Measurements from ENCODE around the gene BCL2A1.
A peak's percentile ranks its signal among the peaks of the same experiment; 100 is the strongest.
"Not testable (repeated sequence)": the region's sequence is repeated elsewhere in the genome, so short reads cannot be mapped to it uniquely, and the experiment has no call there.

Gene BCL2A1

GRCh38 chr15:79970624-79971434 lies at the start of gene BCL2A1:
Gene BCL2A1, minus strand, starts transcription at chr15:79971196. Its CDS starts 77 bp downstream, at chr15:79971119.
- peak; percentile 87 for DNase-seq

GRCh38 chr15:80020731-80021130 lies 49.7 kb upstream of the BCL2A1 start:
- no peak for DNase-seq

- DNase-seq: not testable (repeated sequence)
Observed at GRCh38 chr15:80020149-80020548, 49.2 kb upstream of the BCL2A1 start.

GRCh38 chr15:80019168-80019745 lies 48.3 kb upstream of the BCL2A1 start:
- no peak for DNase-seq

GRCh38 chr15:80017139-80017538 lies 46.1 kb upstream of the BCL2A1 start:
- not testable (repeated sequence) for DNase-seq

- DNase-seq: not testable (repeated sequence)
Observed at GRCh38 chr15:80016506-80016905, 45.5 kb upstream of the BCL2A1 start.

- no peak for DNase-seq
Observed at GRCh38 chr15:80015156-80015555, 44.2 kb upstream of the BCL2A1 start.

GRCh38 chr15:80014186-80014585 lies 43.2 kb upstream of the BCL2A1 start:
- DNase-seq: not testable (repeated sequence)

- no peak for DNase-seq
Observed at GRCh38 chr15:80012060-80012726, 41.2 kb upstream of the BCL2A1 start.

GRCh38 chr15:80011596-80011995 lies 40.6 kb upstream of the BCL2A1 start:
- DNase-seq: no peak

- peak; percentile 89 for DNase-seq
Observed at GRCh38 chr15:80011041-80011523, 40.1 kb upstream of the BCL2A1 start.

- no peak for DNase-seq
Observed at GRCh38 chr15:80010131-80010673, 39.2 kb upstream of the BCL2A1 start.

- no peak for DNase-seq
Observed at GRCh38 chr15:80007532-80007931, 36.5 kb upstream of the BCL2A1 start.

- no peak for DNase-seq
Observed at GRCh38 chr15:80006946-80007345, 36.0 kb upstream of the BCL2A1 start.

- no peak for DNase-seq
Observed at GRCh38 chr15:80003934-80004472, 33.0 kb upstream of the BCL2A1 start.

GRCh38 chr15:80003171-80003570 lies 32.2 kb upstream of the BCL2A1 start:
- peak; percentile 53 for DNase-seq

- DNase-seq: no peak
Observed at GRCh38 chr15:80002267-80002666, 31.3 kb upstream of the BCL2A1 start.

GRCh38 chr15:79994615-79995014 lies 23.6 kb upstream of the BCL2A1 start:
- DNase-seq: peak; percentile 58

GRCh38 chr15:79991826-79992225 lies 20.8 kb upstream of the BCL2A1 start:
- no peak for DNase-seq

GRCh38 chr15:79990997-79991334 lies 20.0 kb upstream of the BCL2A1 start:
- no peak for DNase-seq

- DNase-seq: no peak
Observed at GRCh38 chr15:79990280-79990996, 19.4 kb upstream of the BCL2A1 start.

- no peak for DNase-seq
Observed at GRCh38 chr15:79989682-79990081, 18.7 kb upstream of the BCL2A1 start.

- no peak for DNase-seq
Observed at GRCh38 chr15:79989183-79989582, 18.2 kb upstream of the BCL2A1 start.

Data from fibroblast of upper back skin (primary cell).